H1 (cell line): ENCODE results near the gene SLC35B4. TPM values are rescaled to one million over a fixed set of nuclear protein-coding genes. Genes with fewer than 3 reads are reported as not detected.

Experiments
- CTCF ChIA-PET: fragments of 300-600 bp; sonication (Branson Sonifier 250); formaldehyde crosslinking; loops from one replicate; lab custom pipeline; 2021; ENCODE audit not compliant: partially characterized antibody; lab: Charles Lee
- POLR2A ChIA-PET: fragments of 300-600 bp; sonication (Branson Sonifier 250); formaldehyde crosslinking; loops from one replicate; lab custom pipeline; 2021; ENCODE audit warnings: inconsistent platforms; ENCODE audit not compliant: partially characterized antibody; lab: Charles Lee
- DNase-seq, 2 experiments: peaks; one replicate each; pipeline versions ENCODE4 v3.0.0 to v3.0.0-alpha.2; 2010 to 2022; ENCODE audit warnings: low spot score in 2 of 2, low read depth in 1 of 2, mixed read lengths in 1 of 2
- FAIRE-seq: peaks from 2 replicates; lab custom pipeline; 2011; peaks lifted over from hg19 to GRCh38; lab: Jason Lieb, UNC
- H2AFZ ChIP-seq: 2 replicates; pipeline ENCODE4 v1.8.1; 2012; ENCODE audit warnings: low read length, inconsistent platforms
- H2AK5ac ChIP-seq: 2 replicates; pipeline ENCODE4 v1.6.1; 2013; ENCODE audit warnings: low read depth, low read length
- H2BK120ac ChIP-seq: replicated peaks from 2 replicates; pipeline ENCODE3; 2013; ENCODE audit warnings: low read depth, low read length, inconsistent platforms
- H2BK12ac ChIP-seq: 2 replicates; pipeline ENCODE4 v1.6.1; 2013; ENCODE audit warnings: low read depth, low read length
- H2BK15ac ChIP-seq: 2 replicates; pipeline ENCODE4 v1.6.1; 2013; ENCODE audit warnings: low read length
- H2BK20ac ChIP-seq: 2 replicates; pipeline ENCODE4 v1.6.1; 2013; ENCODE audit warnings: low read length
- H2BK5ac ChIP-seq: 2 replicates; pipeline ENCODE4 v1.6.1; 2013; ENCODE audit warnings: low read depth, low read length
- H3K14ac ChIP-seq: 2 replicates; pipeline ENCODE4 v1.6.1; 2013; ENCODE audit warnings: inconsistent platforms; ENCODE audit not compliant: insufficient read length
- H3K18ac ChIP-seq: 2 replicates; pipeline ENCODE4 v1.6.1; 2013; ENCODE audit warnings: low read length; ENCODE audit errors: extremely low read depth
- H3K23ac ChIP-seq: 2 replicates; pipeline ENCODE4 v1.6.1; 2013; ENCODE audit warnings: inconsistent platforms; ENCODE audit not compliant: insufficient read length
- H3K23me2 ChIP-seq: 2 replicates; pipeline ENCODE4 v1.6.1; 2013; ENCODE audit warnings: low read depth, low read length
- H3K27ac ChIP-seq: 2 replicates; pipeline ENCODE4 v1.6.1; 2011; ENCODE audit warnings: low read depth, low read length, inconsistent platforms
- H3K27me3 ChIP-seq, 4 experiments: replicated peaks in 1 of 4; 1 replicate in 1 of 4; 2 replicates in 3 of 4; pipeline versions ENCODE4 v1.6.1 to v1.8.1; 2011 to 2013; ENCODE audit warnings: low read length in 3 of 4, mild to moderate bottlenecking in 3 of 4, inconsistent platforms in 2 of 4, mixed read lengths in 2 of 4, moderate library complexity in 1 of 4; ENCODE audit not compliant: control insufficient read depth in 3 of 4, insufficient read depth in 3 of 4; ENCODE audit errors: extremely low read depth in 1 of 4
- H3K36me3 ChIP-seq, 4 experiments: 2 replicates each; pipeline versions ENCODE4 v1.6.1 to v1.8.1; 2011 to 2013; ENCODE audit warnings: mild to moderate bottlenecking in 4 of 4, low read length in 3 of 4, moderate library complexity in 2 of 4, control low read depth in 1 of 4, inconsistent platforms in 1 of 4; ENCODE audit not compliant: insufficient read depth in 4 of 4, control insufficient read depth in 2 of 4
- H3K4ac ChIP-seq: replicated peaks from 2 replicates; pipeline ENCODE3; 2013; ENCODE audit warnings: low read length, low read depth, mixed read lengths, inconsistent platforms; ENCODE audit not compliant: insufficient read length
- H3K4me1 ChIP-seq, 4 experiments: replicated peaks in 1 of 4; 1 replicate in 1 of 4; 2 replicates in 3 of 4; pipeline versions ENCODE4 v1.6.1 to v1.8.1; 2011 to 2013; ENCODE audit warnings: low read length in 3 of 4, inconsistent platforms in 2 of 4, mixed read lengths in 1 of 4; ENCODE audit not compliant: insufficient read depth in 4 of 4, control insufficient read depth in 3 of 4
- H3K4me2 ChIP-seq, 2 experiments: 2 replicates each; pipeline versions ENCODE4 v1.6.1 to v1.8.1; 2011 to 2013; ENCODE audit warnings: low read depth in 2 of 2, low read length in 2 of 2, control low read depth in 1 of 2, inconsistent platforms in 1 of 2, mild to moderate bottlenecking in 1 of 2; ENCODE audit not compliant: insufficient read depth in 1 of 2
- H3K4me3 ChIP-seq, 4 experiments: fragments of 200-600, 300-600 bp in 1 of 4; sonication (generic), shearing (Covaris generic), sonication (Bioruptor Twin) in 1 of 4; 2 replicates each; pipeline versions ENCODE4 v1.5.1 to v1.8.1; 2011 to 2016; ENCODE audit warnings: low read length in 4 of 4, low read depth in 3 of 4, control low read depth in 2 of 4, inconsistent platforms in 2 of 4, mild to moderate bottlenecking in 2 of 4, mixed read lengths in 1 of 4, moderate library complexity in 1 of 4; ENCODE audit not compliant: insufficient read depth in 2 of 4; ENCODE audit errors: extremely low read depth in 1 of 4
- H3K56ac ChIP-seq: replicated peaks from 2 replicates; pipeline ENCODE3; 2013; ENCODE audit warnings: low read depth, mild to moderate bottlenecking, mixed read lengths, low read length, inconsistent platforms; ENCODE audit not compliant: insufficient read length
- H3K79me1 ChIP-seq: 2 replicates; pipeline ENCODE4 v1.6.1; 2013; ENCODE audit warnings: low read depth, low read length, control low read depth
- H3K79me2 ChIP-seq, 2 experiments: 2 replicates each; pipeline versions ENCODE4 v1.6.1 to v1.8.1; 2012 to 2013; ENCODE audit warnings: low read length in 2 of 2, mild to moderate bottlenecking in 2 of 2, inconsistent platforms in 1 of 2; ENCODE audit not compliant: insufficient read depth in 2 of 2, control insufficient read depth in 1 of 2
- H3K9ac ChIP-seq, 4 experiments: replicated peaks in 1 of 4; 1 replicate in 1 of 4; 2 replicates in 3 of 4; pipeline versions ENCODE4 v1.6.1 to v1.8.1; 2011 to 2013; ENCODE audit warnings: low read depth in 3 of 4, low read length in 3 of 4, control low read depth in 2 of 4, mild to moderate bottlenecking in 2 of 4, moderate library complexity in 2 of 4, inconsistent platforms in 1 of 4; ENCODE audit errors: extremely low read depth in 1 of 4
- H3K9me3 ChIP-seq, 2 experiments: 2 replicates each; pipeline versions ENCODE4 v1.6.1 to v1.8.1; 2012 to 2013; ENCODE audit warnings: mild to moderate bottlenecking in 2 of 2, moderate library complexity in 2 of 2, control low read depth in 1 of 2, inconsistent platforms in 1 of 2, low read depth in 1 of 2, low read length in 1 of 2, mixed read lengths in 1 of 2; ENCODE audit not compliant: insufficient read depth in 2 of 2
- H4K20me1 ChIP-seq, 2 experiments: replicated peaks in 1 of 2; 2 replicates each; pipeline versions ENCODE3 to v1.8.1; 2011 to 2013; ENCODE audit warnings: inconsistent platforms in 2 of 2, low read length in 2 of 2, mild to moderate bottlenecking in 1 of 2; ENCODE audit not compliant: insufficient read depth in 2 of 2, control insufficient read depth in 1 of 2
- H4K5ac ChIP-seq: 2 replicates; pipeline ENCODE4 v1.6.1; 2013; ENCODE audit warnings: low read length, low read depth, mixed read lengths, inconsistent platforms; ENCODE audit not compliant: insufficient read length
- H4K8ac ChIP-seq: 2 replicates; pipeline ENCODE4 v1.8.0; 2013; ENCODE audit warnings: mild to moderate bottlenecking, moderate library complexity, low read length, inconsistent platforms; ENCODE audit not compliant: insufficient read depth; ENCODE audit errors: extremely low read depth
- H4K91ac ChIP-seq: replicated peaks from 2 replicates; pipeline ENCODE3; 2013; ENCODE audit warnings: low read length, mixed read lengths, inconsistent platforms; ENCODE audit not compliant: insufficient read length
- ASH2L ChIP-seq: fragments of 200-600, 300-600 bp; sonication (generic); IDR thresholded peaks from one replicate; pipeline ENCODE4 v1.7.1; 2017; ENCODE audit warnings: low read length
- ATF2 ChIP-seq: IDR thresholded peaks from 2 replicates; pipeline ENCODE4 v1.6.1; 2012; ENCODE audit warnings: low read length, inconsistent platforms
- CBX5 ChIP-seq: fragments of 300-800, 300-1000 bp; sonication (generic); IDR thresholded peaks from 2 replicates; pipeline ENCODE4 v1.7.1; 2016; ENCODE audit warnings: antibody characterized with exemption, low read length, low read depth
- CTBP2 ChIP-seq: IDR thresholded peaks from 2 replicates; pipeline ENCODE4 v1.7.0; 2011; ENCODE audit warnings: borderline replicate concordance, mild to moderate bottlenecking, moderate library complexity, mixed read lengths, low read length; ENCODE audit not compliant: insufficient read depth, insufficient read length
- E2F6 ChIP-seq: IDR thresholded peaks from 2 replicates; pipeline ENCODE4 v1.6.1; 2012; ENCODE audit warnings: inconsistent platforms
- EGR1 ChIP-seq: IDR thresholded peaks from 2 replicates; pipeline ENCODE4 v1.6.1; 2011; ENCODE audit warnings: low read depth, low read length, borderline replicate concordance
- KDM1A ChIP-seq: fragments of 200-600, 300-600 bp; sonication (generic); IDR thresholded peaks from 2 replicates; pipeline ENCODE4 v1.7.1; 2016; ENCODE audit warnings: mild to moderate bottlenecking, low read length, borderline replicate concordance
- POLR2AphosphoS5 ChIP-seq: IDR thresholded peaks from 2 replicates; pipeline ENCODE4 v1.6.1; 2011; ENCODE audit warnings: low read depth, low read length
- SAP30 ChIP-seq: fragments of 300-600 bp; sonication (generic); IDR thresholded peaks from 2 replicates; pipeline ENCODE4 v1.7.1; 2012; ENCODE audit warnings: low read length, moderate library complexity, mild to moderate bottlenecking, inconsistent platforms; ENCODE audit not compliant: insufficient read depth, insufficient replicate concordance
- TCF12 ChIP-seq: IDR thresholded peaks from 2 replicates; pipeline ENCODE4 v1.6.1; 2011; ENCODE audit warnings: low read depth, mild to moderate bottlenecking, low read length
- WGBS, 2 experiments: shearing (Covaris generic) in 1 of 2; methylation state at CpG; one replicate each; pipeline versions ENCODE4 v1.1.6 to v1.1.7; 2013 to 2015; ENCODE audit warnings: low lambda C conversion rate in 2 of 2, mixed read lengths in 2 of 2, inconsistent platforms in 1 of 2, low coverage in 1 of 2, missing lambda C conversion rate in 1 of 2; ENCODE audit not compliant: insufficient replicate concordance in 2 of 2, insufficient coverage in 1 of 2, insufficient read length in 1 of 2; ENCODE audit errors: extremely low coverage in 1 of 2, missing lambda C conversion rate in 1 of 2; 5-methylcytosine and 5-hydroxymethylcytosine counted together
- polyA plus RNA-seq, 7 experiments: library from polyadenylated mRNA; depleted of rRNA in 3 of 7; stranded (reverse) in 5 of 7; unstranded in 2 of 7; fragments of >200 nt in 5 of 7; fragments of 200-250 nt in 2 of 7; gene quantifications; 1 replicate in 5 of 7; 2 replicates in 1 of 7; 4 replicates in 1 of 7; pipeline versions ENCODE4 v1.2.1 to v1.2.3, GENCODE V29; 2011 to 2013; ENCODE audit warnings: missing spikeins in 2 of 7, mixed read lengths in 2 of 7
- total RNA-seq: library from RNA; stranded (reverse); fragmentation: NEBNext Ultra II Directional; extraction: Animal tissue kit (Norgen Biotek cat#: 25700); gene quantifications from 2 replicates; pipeline ENCODE4 v1.2.1, GENCODE V29; 2021

SLC35B4 gene
- total and polyA plus RNA-seq, 2 of the 8 experiments (the other 6 are each of a cell fraction or from before 2014, with no cell fraction given) = 28.9 to 34.6 TPM

- Histone ChIP-seq H4K5ac (no peak overlapping the region), H2AFZ (no peak overlapping the region), H3K4me1 (no peaks in the 10 kb centered on the region), H3K36me3 (no peaks in the 10 kb centered on the region), H3K27me3 (no peaks in the 10 kb centered on the region), H2BK12ac (no peak overlapping the region), H3K18ac (no peak overlapping the region), H2BK15ac (no peak overlapping the region), H3K23me2 (no peaks in the 10 kb centered on the region), H4K91ac (no peak overlapping the region), H4K20me1 (no peaks in the 10 kb centered on the region), H3K23ac (no peak overlapping the region), H3K4me2 (no peak overlapping the region), H2AK5ac (no peak overlapping the region), H3K9me3 (no peaks in the 10 kb centered on the region), H3K4ac (no peak overlapping the region), H2BK120ac (no peak overlapping the region), H4K8ac (no peak overlapping the region), H3K14ac (no peak overlapping the region), H3K79me1 (no peaks in the 10 kb centered on the region), H2BK20ac (no peak overlapping the region), H3K27ac (no peak overlapping the region), H3K4me3 (no peak overlapping the region), H3K56ac (no peak overlapping the region), H2BK5ac (no peak overlapping the region), H3K9ac (no peak overlapping the region), H3K79me2 (no peaks in the 10 kb centered on the region)
- DNase-seq (no peak), FAIRE-seq (no peak)
- POLR2A ChIA-PET = no interaction called here
- TF ChIP-seq ASH2L (no peak), E2F6 (no peak), POLR2AphosphoS5 (no peak), CBX5 (no peak), KDM1A (no peak), SAP30 (no peak), CTBP2 (no peak), ATF2 (no peak), TCF12 (no peak), EGR1 (no peak)
- CTCF ChIA-PET = interaction anchor here (0.8 to 3.6 kb wide), 9 partner anchors 11 to 297 kb away, joined by 3 to 33 read pairs (median 5); no protein-coding TSS in a partner anchor
- WGBS, 2 experiments = 87% methylated on average over 4 of the region's 4 CpGs; no CpG with 5 or more reads in 1 of the 2 experiments
Measured at GRCh38 chr7:134355927-134356326, 39.2 kb upstream of the SLC35B4 start.
